Testis (tissue), 3 donors: ENCODE results near the gene KLF11. TPM values are rescaled to one million over a fixed set of nuclear protein-coding genes. Genes with fewer than 3 reads are reported as not detected.
A peak's percentile ranks its signal among the peaks of the same experiment; 100 is the strongest.
"Not testable (repeated sequence)": the region's sequence is repeated elsewhere in the genome, so short reads cannot be mapped to it uniquely, and the experiment has no call there.

ENCODE experiments used
- DNase-seq: peaks from one replicate; pipeline ENCODE4 v3.0.0-alpha.2; 2019
- H3K27ac ChIP-seq, 2 donors: fragments of 200-600 bp; sonication (generic); one replicate each; pipeline ENCODE4 v1.5.1; 2019
- H3K27me3 ChIP-seq: fragments of 200-600 bp; sonication (generic); one replicate; pipeline ENCODE4 v1.5.1; 2019
- H3K36me3 ChIP-seq: fragments of 200-600 bp; sonication (generic); one replicate; pipeline ENCODE4 v1.5.1; 2017; ENCODE audit warnings: low read depth; ENCODE audit errors: missing control alignments
- H3K4me1 ChIP-seq: fragments of 200-600 bp; sonication (generic); one replicate; pipeline ENCODE4 v1.5.1; 2019
- H3K4me3 ChIP-seq, 2 donors: fragments of 200-600 bp; sonication (generic); one replicate each; pipeline ENCODE4 v1.5.1; 2017 to 2019
- H3K9me3 ChIP-seq: fragments of 200-600 bp; sonication (generic); one replicate; pipeline ENCODE4 v1.5.1; 2017
- POLR2A ChIP-seq: fragments of 450-650 bp; IDR thresholded peaks from one replicate; pipeline ENCODE4 v1.6.1; 2017; ENCODE audit warnings: antibody characterized with exemption, mild to moderate bottlenecking, moderate library complexity
- WGBS, 2 donors: methylation state at CpG; one replicate each; pipeline ENCODE4 v1.1.5; 2018; 5-methylcytosine and 5-hydroxymethylcytosine counted together
- intact Hi-C: fragments of 100-400 bp; cut with DNase I; formaldehyde crosslinking; loops from one replicate; pipeline ENCODE4 v1.15.1; 2023; ENCODE audit warnings: low total_unique reads
- polyA plus RNA-seq: library from polyadenylated mRNA; stranded (reverse); fragments of 350-450 nt; fragmentation: Illumina TruSeq; extraction: RNeasy Lipid Tissue Mini Kit (QIAGEN cat#74804); gene quantifications from one replicate; pipeline ENCODE4 v1.2.3, GENCODE V29; 2014; ENCODE audit warnings: low read depth, low replicate concordance; ENCODE audit not compliant: insufficient read depth
- total RNA-seq, 2 donors: library from RNA; depleted of rRNA; stranded (reverse); fragments of >200 nt; gene quantifications; one replicate each; pipeline ENCODE4 v1.2.3, GENCODE V29; 2016
- TF ChIP-seq, protein P1 (sequence below), 3 experiments: fragments of 450-650 bp in 2 of 3; fragments of 200-600 bp in 1 of 3; sonication (generic) in 1 of 3; IDR thresholded peaks; one replicate each; pipeline ENCODE4 v1.5.1; 2016 to 2019; ENCODE audit warnings: antibody characterized with exemption in 3 of 3, mild to moderate bottlenecking in 2 of 3, moderate library complexity in 1 of 3

Gene KLF11
- total and polyA plus RNA-seq, 3 donors from 2014 or later, result 55.0 to 72.2 (median 55.3) TPM

DNA sequence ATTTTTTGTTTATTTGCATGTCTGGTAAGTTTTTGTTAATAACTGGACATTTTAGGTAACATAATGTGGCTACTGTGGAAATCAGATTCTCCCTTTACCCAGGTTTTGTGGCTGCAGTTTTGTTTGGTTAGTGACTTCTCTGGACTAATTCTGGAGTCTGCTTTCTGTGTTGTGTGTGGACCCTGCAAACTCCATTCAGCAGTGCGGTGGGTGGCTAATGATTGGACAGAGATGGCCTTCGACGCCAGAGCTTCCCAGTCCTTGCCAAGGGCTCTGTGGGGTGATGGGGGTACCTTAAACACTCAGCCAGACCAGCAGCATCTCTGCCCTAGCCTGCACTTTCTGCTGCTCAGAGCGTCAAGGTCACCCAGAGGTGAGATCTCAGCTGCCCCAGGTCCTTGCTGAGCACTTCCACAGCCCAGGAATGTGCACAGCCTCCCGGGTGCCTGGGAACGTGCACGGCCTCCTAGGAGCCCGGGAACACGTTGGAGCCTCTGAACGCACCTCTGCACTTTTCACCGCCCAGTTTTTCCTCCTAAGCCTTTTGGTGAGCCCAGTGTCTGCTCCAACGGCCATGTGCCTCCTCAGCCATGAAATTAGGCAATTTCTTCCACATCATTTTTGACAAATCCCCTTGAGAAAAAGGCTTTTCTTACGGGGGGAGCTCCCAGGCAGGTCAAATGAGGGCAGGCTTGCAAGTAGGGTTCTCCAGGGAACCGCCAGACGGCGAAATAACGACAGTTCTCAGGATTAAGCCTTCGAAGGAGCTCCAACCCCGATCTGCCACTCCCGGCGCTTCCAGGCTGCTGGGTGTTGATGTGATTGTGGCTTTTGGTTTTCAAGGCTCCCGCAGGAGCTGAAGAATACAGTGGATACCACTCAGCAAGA is 35.2 kb upstream of the KLF11 start:
- no peak for TF ChIP-seq POLR2A
- TF ChIP-seq, protein P1, sequence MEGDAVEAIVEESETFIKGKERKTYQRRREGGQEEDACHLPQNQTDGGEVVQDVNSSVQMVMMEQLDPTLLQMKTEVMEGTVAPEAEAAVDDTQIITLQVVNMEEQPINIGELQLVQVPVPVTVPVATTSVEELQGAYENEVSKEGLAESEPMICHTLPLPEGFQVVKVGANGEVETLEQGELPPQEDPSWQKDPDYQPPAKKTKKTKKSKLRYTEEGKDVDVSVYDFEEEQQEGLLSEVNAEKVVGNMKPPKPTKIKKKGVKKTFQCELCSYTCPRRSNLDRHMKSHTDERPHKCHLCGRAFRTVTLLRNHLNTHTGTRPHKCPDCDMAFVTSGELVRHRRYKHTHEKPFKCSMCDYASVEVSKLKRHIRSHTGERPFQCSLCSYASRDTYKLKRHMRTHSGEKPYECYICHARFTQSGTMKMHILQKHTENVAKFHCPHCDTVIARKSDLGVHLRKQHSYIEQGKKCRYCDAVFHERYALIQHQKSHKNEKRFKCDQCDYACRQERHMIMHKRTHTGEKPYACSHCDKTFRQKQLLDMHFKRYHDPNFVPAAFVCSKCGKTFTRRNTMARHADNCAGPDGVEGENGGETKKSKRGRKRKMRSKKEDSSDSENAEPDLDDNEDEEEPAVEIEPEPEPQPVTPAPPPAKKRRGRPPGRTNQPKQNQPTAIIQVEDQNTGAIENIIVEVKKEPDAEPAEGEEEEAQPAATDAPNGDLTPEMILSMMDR (IDR thresholded peaks at IDR 0.05), result no peak
- no peak for DNase-seq

DNA sequence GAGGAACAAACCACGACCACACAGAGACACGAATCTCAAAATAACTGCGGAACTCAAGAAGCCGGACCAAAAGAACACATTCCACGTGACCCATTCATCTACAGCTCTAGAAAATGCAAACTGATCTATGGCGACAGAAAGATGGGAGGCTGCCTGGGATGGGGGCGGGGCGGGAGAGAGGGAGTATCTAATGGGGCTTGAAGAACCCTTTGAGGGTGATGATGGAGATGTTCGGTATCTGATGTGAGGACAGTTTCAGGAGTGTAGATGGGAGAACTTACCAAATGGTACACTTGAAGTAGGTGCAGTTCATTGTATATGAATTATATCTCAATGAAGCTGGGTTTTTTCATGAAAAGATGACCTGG is 34.6 kb upstream of the KLF11 start:
- WGBS, 2 donors, result 88 to 89% methylated on average over 9 of the region's 9 CpGs
- intact Hi-C loops, result no loop called here
- Histone ChIP-seq H3K36me3 (no peaks in the 10 kb centered on the region), H3K4me3 (no peak overlapping the region), H3K27me3 (no peaks in the 10 kb centered on the region), H3K9me3 (no peaks in the 10 kb centered on the region), H3K4me1 (peaks cover 22% of the 10 kb centered on the region), H3K27ac (no peak overlapping the region)
- TF ChIP-seq POLR2A, result no peak
- TF ChIP-seq, protein P1 (IDR thresholded peaks at IDR 0.05), result no peak
- no peak for DNase-seq

More for the DNA sequence above, 35.2 kb upstream of the KLF11 start:
- no peaks in the 10 kb centered on the region for H3K27me3 ChIP-seq
- 76 to 78% methylated on average over 20 to 22 of the region's 22 CpGs for WGBS, 2 donors
- no peak overlapping the region for H3K27ac ChIP-seq
- H3K9me3 ChIP-seq, result no peaks in the 10 kb centered on the region
- intact Hi-C loops, result no loop called here
- H3K4me1 ChIP-seq, result peaks cover 22% of the 10 kb centered on the region
- no peaks in the 10 kb centered on the region for H3K36me3 ChIP-seq
- no peak overlapping the region for H3K4me3 ChIP-seq

DNA sequence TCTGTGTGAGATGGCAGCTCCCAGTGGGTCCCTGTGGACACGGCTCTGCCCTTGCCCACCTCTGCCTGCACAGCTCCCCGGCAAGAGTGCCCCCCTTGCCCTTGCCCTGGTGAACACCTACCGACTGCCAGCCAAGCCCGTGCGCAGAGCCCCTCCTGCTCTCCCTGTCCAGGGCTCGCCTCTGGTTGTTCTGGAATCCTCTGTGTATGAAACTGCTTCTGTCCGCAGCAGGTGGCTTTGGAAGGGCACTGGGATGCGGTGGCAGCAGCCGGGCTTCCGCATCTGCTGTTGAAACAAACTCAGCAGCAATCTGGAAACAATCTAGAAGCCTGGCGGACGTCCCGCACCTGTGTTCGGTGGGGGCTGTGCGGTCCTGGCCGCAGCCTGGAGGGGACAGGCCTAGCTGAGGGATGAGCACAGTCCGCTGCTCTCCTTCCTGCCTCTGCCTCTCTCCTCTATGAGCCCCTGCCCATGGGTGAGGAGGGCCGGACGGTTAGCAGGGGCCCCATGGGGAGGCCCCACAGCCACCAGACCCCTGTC is 34.0 kb upstream of the KLF11 start:
- H3K4me3 ChIP-seq, result no peak overlapping the region
- no peaks in the 10 kb centered on the region for H3K36me3 ChIP-seq
- H3K27ac ChIP-seq, result no peak overlapping the region
- DNase-seq, result no peak
- intact Hi-C loops, result no loop called here
- H3K27me3 ChIP-seq, result no peaks in the 10 kb centered on the region
- H3K9me3 ChIP-seq, result no peaks in the 10 kb centered on the region
- TF ChIP-seq, protein P1 (IDR thresholded peaks at IDR 0.05), result no peak
- 82 to 93% methylated on average over 3 to 18 of the region's 19 CpGs for WGBS, 2 donors
- peaks cover 22% of the 10 kb centered on the region for H3K4me1 ChIP-seq

DNA sequence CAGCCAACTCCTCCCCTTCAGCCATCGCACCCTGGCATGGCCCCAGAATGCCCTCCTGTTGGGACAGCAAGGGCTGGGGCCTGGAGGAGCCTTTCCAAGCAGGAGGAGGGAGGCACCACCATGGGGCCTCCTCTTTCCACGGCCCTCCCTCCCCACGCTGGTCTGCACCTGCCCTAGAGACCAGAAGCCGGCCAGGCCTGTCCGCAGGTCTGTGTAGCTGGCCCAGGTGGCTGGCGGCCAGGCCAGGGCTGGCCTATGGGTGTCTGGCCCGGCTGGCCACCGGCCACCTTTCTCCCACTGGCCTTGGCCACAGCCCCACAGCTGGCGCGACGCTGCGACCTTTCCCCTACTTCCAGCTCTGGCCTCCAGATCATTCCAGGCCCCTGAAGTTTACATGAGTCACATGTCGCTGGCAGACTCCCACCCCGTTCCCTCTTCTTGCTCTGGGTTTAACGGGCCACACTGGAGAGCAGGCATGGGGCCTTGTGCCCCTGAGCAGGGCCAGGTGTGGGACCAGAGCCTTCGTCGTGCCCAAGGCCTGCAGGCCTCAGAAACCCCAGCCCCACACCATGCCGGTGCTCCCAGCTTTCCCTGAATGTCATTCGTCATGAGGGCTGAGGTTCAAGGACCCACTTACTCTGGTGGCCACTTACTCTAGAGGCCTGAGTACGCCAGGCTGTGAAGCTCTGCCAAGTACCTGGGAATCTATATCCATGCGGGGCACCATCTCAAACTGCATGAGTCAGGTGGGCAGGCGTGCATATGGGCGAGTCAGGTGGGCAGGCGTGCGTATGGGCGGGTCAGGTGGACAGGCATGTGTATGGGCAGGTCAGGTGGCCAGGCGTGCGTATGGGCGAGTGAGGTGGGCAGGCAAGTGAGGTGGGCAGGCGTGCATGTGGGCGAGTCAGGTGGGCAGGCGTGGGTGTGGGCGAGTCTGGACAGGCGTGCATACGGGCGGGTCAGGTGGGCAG is 33.3 kb upstream of the KLF11 start:
- TF ChIP-seq, protein P1 (IDR thresholded peaks at IDR 0.05), result no peak
- TF ChIP-seq POLR2A, result no peak
- no peaks in the 10 kb centered on the region for H3K27me3 ChIP-seq
- H3K4me1 ChIP-seq, result peaks cover 22% of the 10 kb centered on the region
- WGBS, 2 donors, result 60 to 65% methylated on average over 29 to 36 of the region's 36 CpGs
- no peaks in the 10 kb centered on the region for H3K36me3 ChIP-seq
- no peak overlapping the region for H3K27ac ChIP-seq
- intact Hi-C loops, result no loop called here
- DNase-seq, result peak; percentile 75
- no peak overlapping the region for H3K4me3 ChIP-seq
- H3K9me3 ChIP-seq, result no peaks in the 10 kb centered on the region

DNA sequence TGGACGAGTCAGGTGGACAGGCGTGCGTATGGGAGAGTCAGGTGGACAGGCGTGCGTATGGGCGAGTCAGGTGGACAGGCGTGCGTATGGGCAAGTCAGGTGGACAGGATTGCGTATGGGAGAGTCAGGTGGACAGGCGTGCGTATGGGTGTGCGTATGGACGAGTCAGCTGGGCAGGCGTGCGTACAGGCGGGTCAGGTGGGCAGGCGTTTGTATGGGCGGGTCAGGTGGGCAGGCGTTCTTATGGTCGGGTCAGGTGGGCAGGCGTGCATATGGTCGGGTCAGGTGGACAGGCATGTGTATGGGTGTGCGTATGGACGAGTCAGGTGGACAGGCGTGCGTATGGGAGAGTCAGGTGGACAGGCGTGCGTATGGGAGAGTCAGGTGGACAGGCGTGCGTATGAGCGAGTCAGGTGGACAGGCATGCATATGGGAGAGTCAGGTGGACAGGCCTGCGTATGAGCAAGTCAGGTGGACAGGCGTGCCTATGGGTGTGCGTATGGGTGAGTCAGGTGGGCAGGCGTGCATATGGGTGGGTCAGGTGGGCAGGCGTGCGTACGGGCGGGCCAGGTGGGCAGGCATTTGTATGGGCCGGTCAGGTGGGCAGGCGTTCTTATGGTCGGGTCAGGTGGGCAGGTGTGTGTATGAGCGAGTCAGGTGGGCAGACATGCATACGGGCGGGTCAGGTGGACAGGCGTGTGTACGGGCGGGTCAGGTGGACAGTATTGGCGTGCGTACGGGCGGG is 32.3 kb upstream of the KLF11 start:
- intact Hi-C loops, H3K4me3 ChIP-seq, DNase-seq, H3K27me3 ChIP-seq, H3K9me3 ChIP-seq, H3K27ac ChIP-seq, H3K36me3 ChIP-seq: not testable (repeated sequence)
- peaks cover 22% of the 10 kb centered on the region for H3K4me1 ChIP-seq
- 91 to 92% methylated on average over 52 of the region's 52 CpGs for WGBS, 2 donors

DNA sequence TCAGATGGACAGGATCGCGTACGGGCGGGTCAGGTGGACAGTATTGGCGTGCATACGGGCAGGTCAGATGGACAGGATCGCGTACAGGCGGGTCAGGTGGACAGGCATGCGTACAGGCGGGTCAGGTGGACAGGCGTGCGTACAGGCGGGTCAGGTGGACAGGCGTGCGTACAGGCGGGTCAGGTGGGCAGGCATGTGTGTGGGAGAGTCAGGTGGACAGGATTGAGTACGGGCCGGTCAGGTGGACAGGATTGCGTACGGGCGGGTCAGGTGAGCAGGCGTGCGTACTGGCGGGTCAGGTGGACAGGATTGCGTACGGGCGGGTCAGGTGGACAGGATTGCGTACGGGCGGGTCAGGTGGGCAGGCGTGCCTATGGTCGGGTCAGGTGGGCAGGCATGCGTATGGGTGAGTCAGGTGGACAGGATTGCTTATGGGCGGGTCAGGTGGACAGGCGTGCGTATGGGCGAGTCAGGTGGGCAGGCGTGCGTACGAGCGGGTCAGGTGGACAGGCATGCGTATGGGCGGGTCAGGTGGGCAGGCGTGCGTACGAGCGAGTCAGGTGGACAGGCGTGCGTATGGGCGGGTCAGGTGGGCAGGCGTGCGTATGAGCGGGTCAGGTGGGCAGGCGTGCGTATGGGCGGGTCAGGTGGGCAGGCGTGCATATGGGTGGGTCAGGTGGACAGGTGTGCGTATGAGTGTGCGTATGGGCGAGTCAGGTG is 31.6 kb upstream of the KLF11 start:
- H3K9me3 ChIP-seq, H3K27me3 ChIP-seq, H3K36me3 ChIP-seq, H3K27ac ChIP-seq, DNase-seq, intact Hi-C loops, H3K4me3 ChIP-seq: not testable (repeated sequence)
- 87 to 93% methylated on average over 50 to 61 of the region's 61 CpGs for WGBS, 2 donors
- H3K4me1 ChIP-seq, result peaks cover 19% of the 10 kb centered on the region
